ENCODE results near the gene WIF1. TPM values are rescaled to one million over a fixed set of nuclear protein-coding genes. Genes with fewer than 3 reads are reported as not detected.

The WIF1 gene
- total RNA-seq, 4 donors from 2014 or later, result 1.7 to 4.2 (median 2.3) TPM

GRCh38 chr12:65094722-65095121 is 26.4 kb downstream of the WIF1 start:
- DNase-seq (ENCODE audit: low spot score in 2 of 2), result no peak
- no peak overlapping the region for H3K4me3 ChIP-seq (ENCODE audit: low read depth, poor library complexity, severe bottlenecking)
- intact Hi-C loops (cut with DNase I; ENCODE audit: low total_unique reads), result no loop called here
- TF ChIP-seq POLR2A (IDR thresholded peaks at IDR 0.05), result no peak
- no peak for TF ChIP-seq CTCF (IDR thresholded peaks at IDR 0.05)
- 71 to 82% methylated on average over 2 of the region's 2 CpGs for WGBS, 2 donors

GRCh38 chr12:65093606-65094005 is 27.5 kb downstream of the WIF1 start:
- no peak overlapping the region for H3K4me3 ChIP-seq (ENCODE audit: low read depth, poor library complexity, severe bottlenecking)
- TF ChIP-seq CTCF (IDR thresholded peaks at IDR 0.05), result no peak
- DNase-seq (ENCODE audit: low spot score in 2 of 2), result no peak
- intact Hi-C loops (cut with DNase I; ENCODE audit: low total_unique reads), result no loop called here
- WGBS, 2 donors, result 30 to 35% methylated on average over 5 of the region's 5 CpGs

- no peak for DNase-seq (ENCODE audit: low spot score in 2 of 2)
- WGBS, 2 donors, result 76 to 83% methylated on average over 2 of the region's 2 CpGs
- intact Hi-C loops (cut with DNase I; ENCODE audit: low total_unique reads), result no loop called here
- TF ChIP-seq POLR2A (IDR thresholded peaks at IDR 0.05), result no peak
- TF ChIP-seq CTCF (IDR thresholded peaks at IDR 0.05), result no peak
- no peak overlapping the region for H3K4me3 ChIP-seq (ENCODE audit: low read depth, poor library complexity, severe bottlenecking)
Measured at GRCh38 chr12:65090461-65090860, 30.6 kb downstream of the WIF1 start.

GRCh38 chr12:65086236-65086635 is 34.9 kb downstream of the WIF1 start:
- no peak for DNase-seq (ENCODE audit: low spot score in 2 of 2)
- intact Hi-C loops (cut with DNase I; ENCODE audit: low total_unique reads), result no loop called here
- no peak overlapping the region for H3K4me3 ChIP-seq (ENCODE audit: low read depth, poor library complexity, severe bottlenecking)
- no peak for TF ChIP-seq POLR2A (IDR thresholded peaks at IDR 0.05)
- TF ChIP-seq CTCF (IDR thresholded peaks at IDR 0.05), result no peak
- WGBS, 2 donors, result 53 to 71% methylated on average over 2 of the region's 2 CpGs

- no peak for DNase-seq (ENCODE audit: low spot score in 2 of 2)
- 33 to 41% methylated on average over 3 of the region's 3 CpGs for WGBS, 2 donors
- no peak overlapping the region for H3K4me3 ChIP-seq (ENCODE audit: low read depth, poor library complexity, severe bottlenecking)
- TF ChIP-seq POLR2A (IDR thresholded peaks at IDR 0.05) (no peak), CTCF (IDR thresholded peaks at IDR 0.05) (no peak)
- intact Hi-C loops (cut with DNase I; ENCODE audit: low total_unique reads), result no loop called here
Measured at GRCh38 chr12:65084579-65084978, 36.5 kb downstream of the WIF1 start.

- H3K4me3 ChIP-seq (ENCODE audit: low read depth, poor library complexity, severe bottlenecking), result no peak overlapping the region
- no peak for TF ChIP-seq POLR2A (IDR thresholded peaks at IDR 0.05)
- no peak for TF ChIP-seq CTCF (IDR thresholded peaks at IDR 0.05)
- intact Hi-C loops (cut with DNase I; ENCODE audit: low total_unique reads), result no loop called here
- DNase-seq (ENCODE audit: low spot score in 2 of 2), result no peak
- 85 to 89% methylated on average over 2 of the region's 2 CpGs for WGBS, 2 donors
Measured at GRCh38 chr12:65083581-65083980, 37.5 kb downstream of the WIF1 start.
